ENCODE data around the gene ARID3A.

The ARID3A gene

DNA sequence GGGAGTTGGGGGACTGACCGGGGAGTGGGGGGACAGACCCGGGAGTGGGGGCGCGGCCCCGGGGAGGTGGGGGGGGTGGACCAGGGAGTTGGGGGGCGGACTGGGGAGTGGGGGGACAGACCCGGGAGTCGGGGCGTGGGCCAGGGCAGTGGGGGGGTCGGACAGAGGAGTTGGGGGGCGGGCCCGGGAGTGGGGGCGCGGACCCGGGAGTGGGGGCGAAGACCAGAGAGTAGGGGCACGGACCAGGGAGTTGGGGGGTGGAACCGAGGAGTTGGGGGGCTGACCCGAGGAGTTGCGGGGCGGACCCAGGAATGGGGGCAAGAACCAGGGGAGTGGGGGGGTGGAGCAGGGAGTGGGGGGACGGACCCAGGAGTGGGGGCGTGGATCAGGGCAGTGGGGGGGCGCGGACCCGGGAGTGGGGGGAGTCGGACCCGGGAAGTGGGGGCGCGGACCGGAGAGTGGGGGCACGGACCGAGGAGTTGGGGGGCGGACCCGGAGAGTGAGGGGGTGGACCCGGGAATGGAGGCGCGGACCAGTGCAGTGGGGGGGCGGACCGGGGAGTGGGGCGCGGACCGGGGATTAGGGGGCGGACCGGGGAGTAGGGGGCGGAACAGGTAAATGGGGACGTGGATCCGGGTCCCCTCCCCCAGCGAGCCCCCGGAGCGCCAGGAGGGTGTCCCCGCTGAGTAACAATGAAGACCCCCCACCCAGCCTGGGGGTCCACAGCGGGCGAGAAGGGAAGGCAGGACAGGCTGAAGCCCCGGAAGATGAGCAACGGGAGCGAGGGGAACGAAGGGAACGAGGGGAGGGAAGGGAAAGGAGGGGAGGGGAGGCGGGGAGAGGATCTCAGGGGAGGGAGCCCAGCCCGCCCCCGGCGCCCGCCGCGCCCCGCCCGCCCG lies 13.4 kb upstream of the ARID3A start:
- peak; percentile 59 for DNase-seq

DNA sequence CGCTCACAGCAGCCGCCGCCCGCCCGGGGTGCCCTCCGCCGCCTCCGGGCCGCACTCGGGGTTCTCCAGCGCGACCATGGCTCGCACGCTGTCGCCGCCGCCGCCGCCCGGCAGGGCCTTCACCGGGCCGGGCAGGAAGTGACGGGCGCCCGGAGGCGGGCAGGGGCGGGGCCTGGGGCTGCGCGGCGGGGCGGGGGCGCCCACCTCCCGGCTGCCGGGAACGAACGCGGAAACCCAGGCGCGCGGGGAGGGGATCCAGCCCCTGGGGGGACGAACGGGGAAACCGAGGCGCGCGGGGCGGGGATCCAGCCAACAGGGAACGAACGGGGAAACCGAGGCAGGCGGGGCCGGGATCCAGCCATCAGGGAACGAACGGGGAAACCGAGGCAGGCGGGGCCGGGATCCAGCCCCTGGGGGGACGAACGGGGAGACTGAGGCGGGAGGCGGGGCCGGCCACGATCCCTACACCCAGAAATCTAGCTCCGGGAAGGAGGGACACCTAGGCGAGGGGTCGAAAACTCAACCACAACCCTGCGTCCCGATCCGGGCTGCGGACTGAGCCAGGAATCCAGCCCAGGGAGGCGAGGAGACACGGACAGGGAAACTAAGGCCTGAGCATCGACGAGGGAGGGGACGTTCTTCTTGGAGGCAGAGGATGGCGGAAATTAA lies 12.6 kb upstream of the ARID3A start, which contains the start of gene R3HDM4:
Gene R3HDM4, minus strand, starts transcription at position 140 of the 669 bp plus-strand sequence. Its CDS starts 62 bp downstream, at position 78.
- DNase-seq, result peak; percentile 90

DNA sequence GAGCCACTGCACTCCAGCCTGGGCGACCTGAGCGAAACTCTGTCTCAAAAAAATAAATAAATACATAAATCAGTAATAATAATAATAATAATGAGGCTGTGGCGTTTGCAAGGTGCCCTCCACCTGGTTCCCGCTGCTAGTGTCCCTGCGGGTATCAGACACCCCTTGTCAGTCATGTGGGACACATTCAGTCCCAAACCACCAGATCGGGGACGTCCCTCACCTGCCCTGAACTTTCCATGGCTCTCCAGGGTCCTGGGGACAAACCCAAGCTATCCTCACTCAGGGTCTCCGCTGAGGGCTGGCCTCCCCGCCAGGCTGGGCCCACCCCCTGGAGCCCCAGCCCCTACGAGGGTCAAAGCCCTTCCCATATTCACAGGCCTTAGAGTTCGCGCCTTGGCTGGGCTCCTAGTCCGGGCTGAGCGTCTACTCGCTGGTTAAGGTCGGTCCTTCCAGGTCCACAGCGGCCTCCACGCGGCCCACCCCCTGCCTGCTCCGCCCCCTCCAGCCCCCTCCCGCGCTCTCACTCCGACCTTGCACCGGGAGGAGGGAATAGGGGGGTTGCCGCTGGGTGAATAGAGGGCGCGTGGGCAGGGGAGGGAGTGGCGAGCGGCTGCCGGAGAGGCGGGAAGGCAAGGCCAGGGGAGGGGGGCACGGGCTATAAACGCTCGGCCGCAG lies 9.1 kb upstream of the ARID3A start:
- peak; percentile 70 for DNase-seq

DNA sequence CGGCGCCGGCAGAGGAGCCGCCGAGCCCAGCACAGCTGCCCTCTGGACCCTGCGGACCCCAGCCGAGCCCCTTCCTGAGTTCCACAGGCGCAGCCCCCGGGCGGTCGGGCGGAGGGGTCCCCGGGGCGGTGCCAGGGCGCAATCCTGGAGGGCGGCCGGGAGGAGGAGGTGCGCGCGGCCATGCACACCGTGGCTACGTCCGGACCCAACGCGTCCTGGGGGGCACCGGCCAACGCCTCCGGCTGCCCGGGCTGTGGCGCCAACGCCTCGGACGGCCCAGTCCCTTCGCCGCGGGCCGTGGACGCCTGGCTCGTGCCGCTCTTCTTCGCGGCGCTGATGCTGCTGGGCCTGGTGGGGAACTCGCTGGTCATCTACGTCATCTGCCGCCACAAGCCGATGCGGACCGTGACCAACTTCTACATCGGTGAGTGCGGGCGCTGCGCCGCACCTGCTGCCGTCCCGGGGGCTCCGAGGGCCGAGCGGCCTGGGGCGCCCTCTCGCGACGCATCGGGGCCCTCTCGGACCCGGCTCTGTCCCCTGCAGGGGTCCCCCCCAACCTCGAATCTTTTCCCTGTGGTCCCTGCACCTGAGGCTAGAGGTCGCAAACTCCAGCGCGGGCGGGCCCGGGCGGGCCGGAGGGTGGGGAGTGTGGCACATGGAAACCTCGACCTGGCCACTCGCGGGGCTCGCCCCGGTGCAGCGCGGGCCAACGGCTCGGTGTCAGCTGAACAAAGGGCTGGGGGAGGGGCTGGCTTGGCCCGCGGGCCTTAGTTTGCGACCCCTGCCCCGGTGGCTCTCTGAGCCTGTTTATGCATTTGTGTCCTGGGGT lies 8.3 kb upstream of the ARID3A start, which contains the start of gene KISS1R:
Gene KISS1R, plus strand, starts transcription at position 11 of the 829 bp plus-strand sequence. Its CDS starts 170 bp downstream, at position 181.
- DNase-seq, result peak; percentile 58

DNA sequence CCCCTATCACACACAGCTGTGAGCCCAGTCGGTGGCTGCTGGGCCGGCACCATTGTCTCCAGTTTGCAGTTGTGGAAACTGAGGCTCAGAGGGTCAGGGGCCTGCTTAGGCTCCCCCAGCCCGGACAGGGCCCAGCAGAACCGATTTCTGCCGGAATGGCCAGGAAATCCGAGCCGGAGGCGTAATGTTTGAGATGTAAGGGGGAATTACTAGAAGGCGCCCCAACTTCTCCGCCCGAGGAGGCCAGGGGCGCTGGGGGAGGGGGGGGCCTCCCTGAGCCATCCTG lies 7.7 kb upstream of the ARID3A start:
- no peak for DNase-seq

DNA sequence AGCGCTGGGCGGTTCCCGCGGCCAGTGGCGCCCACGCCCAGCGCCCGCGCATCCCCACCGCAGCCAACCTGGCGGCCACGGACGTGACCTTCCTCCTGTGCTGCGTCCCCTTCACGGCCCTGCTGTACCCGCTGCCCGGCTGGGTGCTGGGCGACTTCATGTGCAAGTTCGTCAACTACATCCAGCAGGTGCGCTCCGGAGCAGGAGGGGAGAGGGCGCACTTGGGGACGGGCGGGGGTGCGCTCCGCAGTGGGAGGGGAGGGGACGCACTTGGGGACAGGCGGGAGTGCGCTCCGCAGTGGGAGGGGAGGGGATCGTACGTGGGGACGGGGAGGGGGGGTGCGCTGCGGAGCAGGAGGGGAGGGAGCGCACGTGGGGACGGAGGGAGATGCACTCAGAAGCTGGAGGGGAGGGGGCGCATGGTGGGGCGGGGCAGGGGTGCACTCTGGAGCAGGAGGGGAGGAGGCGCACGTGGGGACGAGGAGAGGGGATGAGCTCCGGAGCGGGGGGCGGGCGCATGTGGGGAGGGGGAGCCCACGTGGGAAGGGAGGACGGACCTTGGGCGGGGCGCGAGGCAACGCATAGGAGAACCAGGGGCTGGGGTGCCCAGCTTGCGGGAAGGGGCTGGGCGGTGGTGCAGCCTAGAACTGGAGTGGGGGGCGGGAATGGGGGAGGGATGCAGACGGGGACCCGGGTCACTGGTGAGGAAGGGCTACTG lies 7.2 kb upstream of the ARID3A start:
- peak; percentile 72 for DNase-seq

DNA sequence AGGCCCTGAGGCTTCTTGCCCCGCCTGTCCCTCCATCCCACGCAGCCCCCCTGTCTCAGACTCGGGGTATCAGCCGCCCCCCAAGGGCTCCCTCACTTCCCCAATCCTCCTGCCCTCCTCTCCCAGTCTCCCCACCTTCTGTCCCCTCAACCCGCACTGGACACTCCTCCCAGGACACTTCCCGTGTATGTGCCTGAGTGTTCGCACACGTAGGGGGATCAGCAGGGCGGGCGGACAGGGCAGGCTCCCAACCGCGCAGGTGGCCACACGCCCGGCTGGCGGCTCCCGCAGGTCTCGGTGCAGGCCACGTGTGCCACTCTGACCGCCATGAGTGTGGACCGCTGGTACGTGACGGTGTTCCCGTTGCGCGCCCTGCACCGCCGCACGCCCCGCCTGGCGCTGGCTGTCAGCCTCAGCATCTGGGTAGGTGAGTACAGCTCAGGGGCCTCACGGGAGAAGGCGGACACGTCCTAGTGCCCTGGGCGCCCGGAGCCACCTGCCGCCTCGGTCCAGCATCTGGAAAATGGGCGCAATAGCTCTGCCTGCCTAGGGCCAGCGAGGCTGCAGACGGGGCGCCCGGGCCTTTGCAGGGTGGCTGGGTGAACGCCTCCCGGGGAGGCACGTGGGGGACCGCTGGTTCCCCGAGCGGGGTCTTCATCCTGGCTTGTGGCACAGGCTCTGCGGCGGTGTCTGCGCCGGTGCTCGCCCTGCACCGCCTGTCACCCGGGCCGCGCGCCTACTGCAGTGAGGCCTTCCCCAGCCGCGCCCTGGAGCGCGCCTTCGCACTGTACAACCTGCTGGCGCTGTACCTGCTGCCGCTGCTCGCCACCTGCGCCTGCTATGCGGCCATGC lies 6.4 kb upstream of the ARID3A start:
- DNase-seq, result peak; percentile 63

DNA sequence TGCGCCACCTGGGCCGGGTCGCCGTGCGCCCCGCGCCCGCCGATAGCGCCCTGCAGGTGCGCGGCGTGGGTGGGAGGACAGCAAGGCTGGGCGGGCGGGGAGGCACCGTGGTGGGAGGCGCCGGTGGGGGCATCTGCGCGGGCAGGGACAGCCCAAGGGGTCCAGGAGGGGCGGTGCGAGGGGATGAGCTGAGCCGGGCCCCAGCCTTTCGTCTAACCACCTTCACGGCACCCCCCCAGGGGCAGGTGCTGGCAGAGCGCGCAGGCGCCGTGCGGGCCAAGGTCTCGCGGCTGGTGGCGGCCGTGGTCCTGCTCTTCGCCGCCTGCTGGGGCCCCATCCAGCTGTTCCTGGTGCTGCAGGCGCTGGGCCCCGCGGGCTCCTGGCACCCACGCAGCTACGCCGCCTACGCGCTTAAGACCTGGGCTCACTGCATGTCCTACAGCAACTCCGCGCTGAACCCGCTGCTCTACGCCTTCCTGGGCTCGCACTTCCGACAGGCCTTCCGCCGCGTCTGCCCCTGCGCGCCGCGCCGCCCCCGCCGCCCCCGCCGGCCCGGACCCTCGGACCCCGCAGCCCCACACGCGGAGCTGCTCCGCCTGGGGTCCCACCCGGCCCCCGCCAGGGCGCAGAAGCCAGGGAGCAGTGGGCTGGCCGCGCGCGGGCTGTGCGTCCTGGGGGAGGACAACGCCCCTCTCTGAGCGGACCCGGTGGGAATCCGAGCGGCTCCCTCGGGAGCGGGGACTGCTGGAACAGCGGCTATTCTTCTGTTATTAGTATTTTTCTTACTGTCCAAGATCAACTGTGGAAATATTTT lies 5.6 kb upstream of the ARID3A start:
- DNase-seq, result peak; percentile 77

DNA sequence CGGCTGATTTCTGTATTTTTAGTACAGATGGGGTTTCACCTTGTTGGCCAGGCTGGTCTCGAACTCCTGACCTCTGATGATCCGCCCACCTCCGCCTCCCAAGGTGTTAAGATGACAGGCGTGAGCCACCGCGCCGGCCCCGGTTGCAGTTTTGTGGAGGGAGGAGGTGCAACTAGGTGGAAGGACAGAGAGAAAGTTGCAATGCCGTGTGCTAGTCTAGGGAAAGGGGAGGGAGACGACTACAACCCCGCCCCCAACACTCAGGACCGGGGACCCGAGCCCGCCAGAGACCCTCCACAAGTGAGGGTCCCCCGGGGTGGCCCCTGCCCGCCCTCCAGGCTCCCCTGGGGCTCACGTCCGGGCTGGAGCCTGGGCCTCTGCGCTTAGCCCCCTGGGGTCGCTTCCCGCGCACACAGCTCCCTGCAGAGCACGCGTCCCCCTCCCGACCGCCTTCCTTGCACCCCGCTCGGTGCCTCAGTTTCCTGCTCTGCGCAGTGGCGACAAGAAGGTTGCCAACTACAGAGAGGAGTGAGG lies 1.2 kb upstream of the ARID3A start:
- DNase-seq, result peak; percentile 65

DNA sequence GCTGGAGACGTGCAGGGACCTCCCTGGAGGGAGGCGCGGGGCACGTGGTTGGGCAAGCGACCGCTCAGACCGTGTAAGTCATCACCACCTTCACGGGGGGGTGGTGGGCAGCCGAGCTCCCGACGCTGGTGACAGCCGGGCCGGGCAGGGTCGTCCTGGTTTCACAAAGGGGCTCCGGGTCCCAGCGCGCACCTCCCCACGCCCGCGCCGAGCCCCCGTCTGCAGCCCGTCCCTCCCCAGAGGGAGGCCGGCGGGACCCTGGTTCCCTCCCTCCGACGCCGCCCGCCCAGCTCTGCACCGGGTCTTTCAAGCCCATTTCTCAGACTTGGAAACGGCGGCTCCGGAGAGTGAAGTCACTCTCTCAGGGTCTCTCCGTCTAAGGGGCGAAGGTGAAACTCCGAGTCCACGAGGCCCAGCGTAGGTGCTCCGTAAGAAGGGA lies 729 bp upstream of the ARID3A start:
- DNase-seq, result peak; percentile 77

DNA sequence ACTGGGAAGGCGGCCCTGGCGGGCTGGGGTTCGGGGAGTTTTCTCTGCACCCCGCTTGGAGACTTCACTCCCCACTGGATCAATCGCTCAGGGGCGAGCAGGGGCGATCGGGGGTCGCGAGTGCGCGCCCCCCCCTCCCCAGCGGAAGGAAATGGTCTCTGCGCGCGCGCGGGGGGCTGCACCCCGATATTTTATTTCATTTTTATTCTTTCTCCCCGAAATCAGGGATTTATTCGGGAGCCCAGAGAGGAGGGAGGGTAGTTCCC lies 421 bp downstream of the ARID3A start:
- DNase-seq, result no peak

DNA sequence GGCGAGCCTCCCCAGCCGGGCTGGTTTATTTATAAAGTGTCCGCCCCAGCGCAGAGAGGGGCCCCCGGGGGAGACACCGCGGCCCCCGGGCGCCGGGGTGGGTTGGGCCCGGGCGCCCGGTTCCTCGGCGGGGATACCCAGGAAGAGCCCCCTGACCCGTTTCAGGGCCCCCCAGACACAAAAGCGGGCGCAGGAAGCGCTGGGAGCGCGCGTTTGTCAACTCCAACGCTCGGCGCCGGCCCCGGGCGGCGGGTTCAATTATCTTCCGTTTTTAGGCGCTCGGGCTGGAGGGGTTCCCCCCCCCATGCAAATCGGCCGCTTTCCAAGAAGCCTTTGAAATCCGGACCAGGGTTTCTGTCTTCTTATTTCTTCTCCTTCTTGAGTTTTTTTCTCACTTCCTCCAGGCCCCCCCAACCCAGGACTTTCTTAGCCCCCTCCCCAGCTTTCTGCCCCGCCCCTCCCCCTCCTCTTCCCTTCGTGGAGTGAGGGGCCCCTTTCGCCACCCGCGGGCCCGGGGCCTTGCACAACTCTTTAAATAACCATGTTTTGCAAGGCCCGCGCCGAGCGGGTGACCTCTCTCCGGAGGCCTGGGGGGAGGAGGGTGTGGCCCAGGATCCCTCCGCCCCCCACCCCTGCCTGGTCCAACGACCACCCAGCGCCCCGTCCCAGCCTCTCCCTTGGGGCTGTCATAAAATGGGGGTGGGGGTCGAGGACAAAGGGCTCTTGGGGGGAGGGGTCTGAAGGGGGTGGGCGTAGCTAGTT lies 935 bp downstream of the ARID3A start:
- peak; percentile 76 for DNase-seq

DNA sequence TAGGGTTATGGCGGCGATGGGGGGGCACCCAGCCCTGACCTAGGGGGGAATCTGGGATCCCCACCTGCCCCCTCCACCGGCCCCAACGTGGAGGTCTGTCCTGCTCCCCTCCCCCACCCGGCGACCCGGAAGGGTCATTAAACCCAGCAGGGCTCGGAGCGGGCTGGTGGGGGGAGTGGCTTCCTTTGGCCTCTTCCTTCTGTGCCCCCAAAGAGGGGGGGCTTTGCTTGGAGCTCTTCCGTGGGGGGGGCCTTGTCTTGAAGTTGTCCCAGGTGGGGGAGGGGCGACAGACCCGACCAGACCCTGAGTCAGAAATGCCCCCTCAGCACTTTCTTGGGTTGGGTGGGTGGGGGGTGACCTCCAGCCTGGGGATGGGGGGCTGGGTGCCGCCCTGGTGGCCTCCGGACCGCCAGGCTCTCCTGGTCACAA lies 1.5 kb downstream of the ARID3A start:
- no peak for DNase-seq

DNA sequence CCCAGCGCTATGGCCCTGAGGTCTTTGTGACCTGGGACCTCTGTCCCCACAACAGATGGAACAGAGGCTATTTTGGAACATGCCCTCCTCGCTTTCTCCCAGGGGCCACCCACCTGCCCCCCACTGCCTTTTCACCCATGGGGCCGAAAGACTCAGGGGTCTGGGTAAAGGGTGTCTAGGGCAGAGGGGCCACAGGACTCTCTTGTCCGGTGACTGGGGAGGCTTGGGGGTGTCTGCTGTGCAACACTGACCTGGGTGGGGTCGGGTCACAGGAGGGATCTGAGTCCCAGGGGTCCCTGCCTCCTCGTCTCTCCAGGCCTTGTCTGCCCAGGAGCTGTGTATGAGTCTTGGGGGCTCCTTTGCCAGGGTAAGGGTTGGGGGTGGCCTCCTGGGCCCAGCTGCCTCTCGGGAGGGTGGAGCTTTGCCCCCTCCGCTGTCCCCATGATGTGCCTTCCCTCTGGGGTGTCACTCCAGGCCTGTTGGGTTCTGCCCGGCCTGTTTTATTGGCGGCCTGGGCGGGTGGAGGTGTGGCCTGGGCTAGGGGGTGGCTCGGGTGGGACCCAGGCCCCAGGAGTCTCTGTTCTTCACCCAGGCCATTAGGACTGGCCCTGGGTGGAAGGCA lies 2.1 kb downstream of the ARID3A start:
- DNase-seq, result no peak

DNA sequence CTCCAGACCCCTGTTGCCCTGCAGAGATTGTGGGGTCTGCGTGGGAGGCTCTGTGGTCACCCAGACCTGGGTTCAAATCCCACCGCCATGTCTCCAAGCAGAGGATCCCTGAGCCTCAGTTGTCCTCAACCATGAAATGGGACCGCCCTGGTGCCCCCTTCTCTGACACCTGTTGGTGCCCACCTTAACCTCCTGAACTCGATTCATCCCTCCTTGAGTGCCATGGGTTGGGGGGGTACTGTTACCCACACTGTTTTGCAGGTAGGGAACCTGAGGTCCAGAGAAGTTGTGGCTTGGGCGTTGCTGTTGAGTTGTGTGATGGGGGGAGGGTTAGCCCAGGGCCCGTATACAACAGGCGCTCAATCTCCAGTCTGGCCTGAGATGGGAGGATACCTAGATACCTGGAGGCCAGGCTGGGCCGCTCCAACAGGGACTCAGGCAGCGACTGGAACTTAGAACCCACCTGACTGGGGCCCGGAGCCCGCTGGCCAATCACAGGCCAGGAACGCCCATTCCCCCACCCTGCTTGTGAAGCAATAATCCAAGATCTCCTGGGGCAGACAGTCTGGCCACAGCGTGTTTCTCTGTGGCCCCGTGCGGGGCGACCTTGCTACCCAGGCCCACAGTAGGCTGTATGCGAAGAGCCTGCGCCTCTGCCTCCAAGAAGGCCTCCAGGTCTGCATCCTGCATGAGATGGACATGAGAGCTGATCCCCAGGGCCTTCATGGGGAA lies 2.8 kb downstream of the ARID3A start:
- DNase-seq, result no peak

DNA sequence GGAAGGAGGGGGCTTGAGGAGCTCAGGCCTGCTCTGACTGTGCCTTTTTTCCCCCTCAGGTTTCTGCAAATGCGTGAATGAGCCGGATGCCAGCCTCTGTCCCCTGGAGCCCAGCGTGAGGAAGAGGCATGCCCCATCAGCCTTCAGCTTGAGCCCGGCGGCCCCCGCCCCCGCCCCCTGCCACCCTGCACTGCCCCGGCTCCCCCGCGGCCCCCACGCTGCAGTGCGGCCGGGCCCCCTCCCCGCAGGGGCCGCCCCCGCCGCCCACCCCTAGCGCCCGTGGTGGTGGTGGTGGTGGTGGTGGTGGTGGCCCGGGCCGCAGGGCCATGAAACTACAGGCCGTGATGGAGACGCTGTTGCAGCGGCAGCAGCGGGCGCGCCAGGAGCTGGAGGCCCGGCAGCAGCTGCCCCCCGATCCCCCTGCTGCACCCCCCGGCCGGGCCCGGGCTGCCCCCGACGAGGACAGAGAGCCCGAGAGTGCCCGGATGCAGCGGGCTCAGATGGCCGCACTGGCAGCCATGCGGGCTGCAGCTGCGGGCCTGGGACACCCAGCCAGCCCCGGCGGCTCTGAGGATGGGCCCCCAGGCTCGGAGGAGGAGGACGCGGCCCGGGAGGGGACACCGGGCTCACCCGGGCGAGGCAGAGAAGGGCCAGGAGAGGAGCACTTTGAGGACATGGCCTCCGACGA lies 3.5 kb downstream of the ARID3A start:
- no peak for DNase-seq

DNA sequence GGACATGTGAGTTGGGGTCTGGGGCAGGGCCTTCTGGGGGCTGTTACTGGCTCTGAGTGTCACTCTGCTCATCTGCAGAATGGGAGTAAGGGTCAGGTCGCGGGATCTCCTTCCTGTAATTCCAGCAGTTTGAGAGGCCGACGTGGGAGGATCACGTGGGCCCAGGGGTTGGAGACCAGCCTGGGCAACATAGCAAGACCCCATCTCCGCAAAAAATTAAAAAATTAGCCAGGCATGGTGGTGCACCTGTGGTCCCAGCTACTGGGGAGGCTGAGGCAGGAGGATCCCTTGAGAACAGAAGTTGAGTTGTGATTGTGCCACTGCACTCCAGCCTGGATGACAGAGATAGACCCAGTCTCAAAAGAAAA lies 4.0 kb downstream of the ARID3A start:
- DNase-seq, result no peak
